OCI-LY3 (cell line): ENCODE results near the gene MGAT4A.

Source experiments
- CTCF ChIP-seq: fragments of 200-600, 300-600 bp; sonication (generic); IDR thresholded peaks from 2 replicates; pipeline ENCODE4 v1.5.1; 2014; ENCODE audit warnings: antibody characterized with exemption, low read length, low read depth
- EZH2phosphoT487 ChIP-seq: fragments of 200-600 bp; shearing (Covaris generic); IDR thresholded peaks from 2 replicates; pipeline ENCODE4 v1.6.1; 2018; ENCODE audit warnings: antibody characterized with exemption, mixed run types, low read depth

- no peak for TF ChIP-seq CTCF
- TF ChIP-seq EZH2phosphoT487, result no peak
Observed at GRCh38 chr2:98729652-98730051, 1.3 kb downstream of the MGAT4A start.
